ENCODE data around the gene HVCN1. TPM values are rescaled to one million over a fixed set of nuclear protein-coding genes. Genes with fewer than 3 reads are reported as not detected.
"Not testable (repeated sequence)": the region's sequence is repeated elsewhere in the genome, so short reads cannot be mapped to it uniquely, and the experiment has no call there.

Gene HVCN1
- total RNA-seq, 5 donors from 2014 or later (not counting 1 experiment from before 2014, with no cell fraction given) = 5.6 to 18.7 (median 14.2) TPM

- peaks cover 5 to 21% (median 10%) of the 10 kb centered on the region in 3 donors for H3K4me1 Mint-ChIP-seq
- no peaks in the 10 kb centered on the region for H3K9me3 Mint-ChIP-seq
- ATAC-seq (replicated peaks in 1 of 4) (no peak), DNase-seq (no peak)
- no peaks in the 10 kb centered on the region for H3K27me3 Mint-ChIP-seq
- Histone ChIP-seq H3K27me3 (replicated peaks in 1 of 2; ENCODE audit: control insufficient read depth in 2 of 2, extremely low read depth in 1 of 2, insufficient read depth in 2 of 2, low read length in 1 of 2) (no peaks in the 10 kb centered on the region), H3K27ac (ENCODE audit: low read length) (peak overlapping the region; percentile 49), H3K9me3 (no peaks in the 10 kb centered on the region), H3K4me3 (ENCODE audit: control insufficient read depth in 1 of 2, extremely low read depth in 1 of 2, low read length in 1 of 2) (peak overlapping the region; percentile 17 to 43), H3K36me3 (ENCODE audit: control insufficient read depth in 2 of 2, extremely low read depth in 1 of 2, insufficient read depth in 1 of 2, low read length in 1 of 2) (no peaks in the 10 kb centered on the region), H3K4me1 (ENCODE audit: control insufficient read depth in 1 of 2, extremely low read depth in 1 of 2, insufficient read depth in 2 of 2, low read length in 2 of 2) (peaks cover 0 to 15% of the 10 kb centered on the region in 2 experiments)
- CTCF ChIA-PET = interaction anchor here (0.7 to 1.4 kb wide), 9 partner anchors 30 to 1916 kb away, joined by 3 to 5 read pairs (median 5); partner anchors contain the start of gene ARPC3 (in 1 of the 2)
- peak overlapping the region; percentile 92 to 95 for H3K27ac Mint-ChIP-seq
- 80% methylated on average over 1 of the region's 8 CpGs for WGBS (ENCODE audit: insufficient coverage)
- H3K36me3 Mint-ChIP-seq = no peaks in the 10 kb centered on the region
- POLR2A ChIA-PET = interaction anchor here in 1 of 2 donors (0.7 kb wide), 1 partner anchor 122 kb away, joined by 6 read pairs; no protein-coding TSS in a partner anchor
- H3K4me3 Mint-ChIP-seq = peak overlapping the region; percentile 85 to 87 (median 86)
Measured at GRCh38 chr12:110606253-110606611, 82.7 kb downstream of the HVCN1 start.

DNA sequence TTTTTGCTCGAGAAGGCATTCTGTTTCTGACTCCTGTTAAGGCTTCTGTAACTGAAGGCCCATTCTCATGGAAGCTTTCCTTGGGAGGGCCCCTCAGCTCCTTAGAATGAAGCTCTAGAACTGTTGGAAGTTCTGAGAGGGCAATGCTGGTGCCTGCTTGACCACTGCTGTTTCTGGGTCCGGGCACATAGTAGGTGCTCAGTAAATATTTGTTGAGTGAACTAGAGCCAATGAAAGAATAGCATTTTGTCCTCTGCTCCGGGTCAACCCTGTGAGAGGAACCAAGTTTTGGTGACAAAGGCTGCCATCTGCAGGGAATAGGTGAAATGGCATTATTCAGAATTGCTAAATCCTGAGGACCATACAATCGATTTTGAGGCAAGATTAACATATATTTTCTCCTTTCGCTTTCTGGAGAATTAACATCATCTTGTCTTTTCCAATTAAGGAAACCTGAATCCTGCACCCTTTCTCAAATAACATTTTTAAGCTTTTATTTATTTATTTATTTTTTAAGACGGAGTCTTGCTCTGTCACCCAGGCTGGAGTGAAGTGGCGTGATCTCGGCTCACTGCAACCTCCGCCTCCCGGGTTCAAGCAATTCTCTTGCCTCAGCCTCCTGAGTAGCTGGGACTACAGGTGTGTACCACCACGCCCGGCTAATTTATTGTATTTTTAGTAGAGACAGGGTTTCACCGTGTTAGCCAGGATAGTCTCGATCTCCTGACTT lies 86.7 kb downstream of the HVCN1 start:
- not testable (repeated sequence) for H3K4me3 Mint-ChIP-seq; H3K9me3 ChIP-seq; H3K36me3 ChIP-seq (ENCODE audit: control insufficient read depth in 2 of 2, extremely low read depth in 1 of 2, insufficient read depth in 1 of 2, low read length in 1 of 2); H3K27me3 Mint-ChIP-seq; H3K9me3 Mint-ChIP-seq; H3K27me3 ChIP-seq (replicated peaks in 1 of 2; ENCODE audit: control insufficient read depth in 2 of 2, extremely low read depth in 1 of 2, insufficient read depth in 2 of 2, low read length in 1 of 2); H3K4me3 ChIP-seq (ENCODE audit: control insufficient read depth in 1 of 2, extremely low read depth in 1 of 2, low read length in 1 of 2); H3K36me3 Mint-ChIP-seq
- peak; percentile 74 to 79 (median 76) for ATAC-seq (replicated peaks in 1 of 4)
- WGBS (ENCODE audit: insufficient coverage) = 67% methylated on average over 6 of the region's 14 CpGs
- H3K27ac Mint-ChIP-seq = peak overlapping the region; percentile 16 to 58
- H3K4me1 Mint-ChIP-seq = peaks cover 12 to 20% (median 18%) of the 10 kb centered on the region in 3 donors
- H3K27ac ChIP-seq (ENCODE audit: low read length) = peak overlapping the region; percentile 14
- DNase-seq = peak in 26 of 35 experiments; percentile 15 to 77 (median 30)
- POLR2A ChIA-PET = interaction anchor here (0.6 to 1.1 kb wide), 6 partner anchors 11 to 152 kb away, joined by 3 to 10 read pairs (median 5); partner anchors contain the start of genes ARPC3 (in 1 of the 2) and TCTN1 (in 1 of the 2)
- CTCF ChIA-PET = interaction anchor here (0.5 to 5.2 kb wide), 45 partner anchors 8 to 605 kb away, joined by 3 to 99 read pairs (median 4); partner anchors contain the start of genes ARPC3 (in 2 of the 2), FAM216A (in 2 of the 2), GPN3 (in 2 of the 2) and TCTN1 (in 1 of the 2)
- H3K4me1 ChIP-seq (ENCODE audit: control insufficient read depth in 1 of 2, extremely low read depth in 1 of 2, insufficient read depth in 2 of 2, low read length in 2 of 2) = peaks cover 0 to 15% of the 10 kb centered on the region in 2 experiments

DNA sequence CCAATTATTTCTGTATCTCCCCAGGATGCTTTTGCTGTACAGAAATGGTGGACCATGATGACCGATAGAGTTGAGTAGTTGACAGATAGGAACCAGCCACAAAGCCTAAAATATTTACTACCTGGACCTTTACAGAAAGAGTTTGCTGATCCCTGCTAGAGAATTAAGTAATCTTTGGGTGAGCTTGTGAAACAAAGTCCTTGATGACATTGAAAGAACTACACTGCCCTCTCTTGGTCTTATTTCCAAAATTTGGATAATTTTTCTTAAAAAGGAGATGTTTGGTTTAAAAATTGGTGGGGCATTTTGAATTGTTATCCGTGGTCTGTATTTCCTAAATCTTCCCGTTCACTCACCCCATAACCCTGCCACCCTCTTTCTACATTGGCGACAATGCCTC lies 88.7 kb downstream of the HVCN1 start:
- DNase-seq (peak in 1 of 35 experiments; percentile 71), ATAC-seq (replicated peaks in 1 of 4) (peak in 3 of 4 experiments; percentile 44 to 54 (median 46))
- Histone ChIP-seq H3K4me1 (ENCODE audit: control insufficient read depth in 1 of 2, extremely low read depth in 1 of 2, insufficient read depth in 2 of 2, low read length in 2 of 2) (peaks cover 0 to 6% of the 10 kb centered on the region in 2 experiments), H3K27me3 (replicated peaks in 1 of 2; ENCODE audit: control insufficient read depth in 2 of 2, extremely low read depth in 1 of 2, insufficient read depth in 2 of 2, low read length in 1 of 2) (no peaks in the 10 kb centered on the region), H3K27ac (ENCODE audit: low read length) (no peak overlapping the region), H3K36me3 (ENCODE audit: control insufficient read depth in 2 of 2, extremely low read depth in 1 of 2, insufficient read depth in 1 of 2, low read length in 1 of 2) (no peaks in the 10 kb centered on the region), H3K9me3 (no peaks in the 10 kb centered on the region), H3K4me3 (ENCODE audit: control insufficient read depth in 1 of 2, extremely low read depth in 1 of 2, low read length in 1 of 2) (no peak overlapping the region)
- H3K4me1 Mint-ChIP-seq = peaks cover 8 to 14% (median 9%) of the 10 kb centered on the region in 3 donors
- ChIA-PET CTCF (interaction anchor here (0.5 to 5.2 kb wide), 40 partner anchors 14 to 1452 kb away, joined by 3 to 99 read pairs (median 4); partner anchors contain the start of genes ARPC3 (in 2 of the 2), FAM216A (in 1 of the 2), GPN3 (in 1 of the 2) and RAD9B (in 1 of the 2)), POLR2A (interaction anchor here (0.5 to 0.7 kb wide), 5 partner anchors 31 to 307 kb away, joined by 3 read pairs; no protein-coding TSS in a partner anchor)
- no peak overlapping the region for H3K4me3 Mint-ChIP-seq
- peak overlapping the region; percentile 53 to 54 for H3K27ac Mint-ChIP-seq
- no peaks in the 10 kb centered on the region for H3K36me3 Mint-ChIP-seq
- WGBS (ENCODE audit: insufficient coverage) = no CpG with 5 or more reads among the region's 4 CpGs
- no peaks in the 10 kb centered on the region for H3K9me3 Mint-ChIP-seq
- no peaks in the 10 kb centered on the region for H3K27me3 Mint-ChIP-seq

- H3K27me3 Mint-ChIP-seq = no peaks in the 10 kb centered on the region
- Histone ChIP-seq H3K27ac (ENCODE audit: low read length) (no peak overlapping the region), H3K9me3 (no peaks in the 10 kb centered on the region), H3K36me3 (ENCODE audit: control insufficient read depth in 2 of 2, extremely low read depth in 1 of 2, insufficient read depth in 1 of 2, low read length in 1 of 2) (no peaks in the 10 kb centered on the region), H3K4me3 (ENCODE audit: control insufficient read depth in 1 of 2, extremely low read depth in 1 of 2, low read length in 1 of 2) (no peak overlapping the region), H3K27me3 (replicated peaks in 1 of 2; ENCODE audit: control insufficient read depth in 2 of 2, extremely low read depth in 1 of 2, insufficient read depth in 2 of 2, low read length in 1 of 2) (no peaks in the 10 kb centered on the region), H3K4me1 (ENCODE audit: control insufficient read depth in 1 of 2, extremely low read depth in 1 of 2, insufficient read depth in 2 of 2, low read length in 2 of 2) (peaks cover 0 to 4% of the 10 kb centered on the region in 2 experiments)
- no peak overlapping the region for H3K4me3 Mint-ChIP-seq
- H3K36me3 Mint-ChIP-seq = no peaks in the 10 kb centered on the region
- POLR2A ChIA-PET = interaction anchor here in 1 of 2 donors (0.6 kb wide), 1 partner anchor 30 kb away, joined by 3 read pairs; no protein-coding TSS in a partner anchor
- H3K4me1 Mint-ChIP-seq = peaks cover 7 to 11% (median 8%) of the 10 kb centered on the region in 3 donors
- H3K9me3 Mint-ChIP-seq = no peaks in the 10 kb centered on the region
- DNase-seq = no peak
- CTCF ChIA-PET = interaction anchor here (0.6 to 5.2 kb wide), 16 partner anchors 14 to 1451 kb away, joined by 3 to 99 read pairs (median 10); partner anchors contain the start of genes ARPC3 (in 2 of the 2), FAM216A (in 1 of the 2) and GPN3 (in 1 of the 2)
- H3K27ac Mint-ChIP-seq = no peak overlapping the region
- ATAC-seq (replicated peaks in 1 of 4) = no peak
- WGBS (ENCODE audit: insufficient coverage) = no CpG with 5 or more reads among the region's 4 CpGs
Measured at GRCh38 chr12:110599334-110599733, 89.6 kb downstream of the HVCN1 start.

Other genes with a start within 250 kb of the HVCN1 start
- gene ARPC3, start 238.8 kb downstream of the HVCN1 start, total RNA-seq = 100 to 1,000 TPM; 177 to 204 (median 191) TPM
- gene GPN3, start 220.9 kb downstream of the HVCN1 start, total RNA-seq = 10 to 100 TPM in 3 of 5 donors, 1 to 10 TPM in 2; 6.3 to 19.1 (median 13.4) TPM
- gene FAM216A, start 220.3 kb downstream of the HVCN1 start, total RNA-seq = 10 to 100 TPM in 3 of 5 donors, 1 to 10 TPM in 2; 6.3 to 16.5 (median 13.2) TPM
- gene VPS29, start 187.0 kb downstream of the HVCN1 start, total RNA-seq = 100 to 1,000 TPM in 1 of 5 donors, 10 to 100 TPM in 4; 79.0 to 109 (median 95.4) TPM
- gene RAD9B, start 186.8 kb downstream of the HVCN1 start, total RNA-seq = 1 to 10 TPM in 1 of 5 donors, under 1 TPM in 3, not detected in 1; 0.18 to 1.6 (median 0.74) TPM
- 10 to 100 TPM; 36.0 to 38.1 (median 36.6) TPM for gene PPTC7, start 105.8 kb downstream of the HVCN1 start, total RNA-seq
- 10 to 100 TPM in 3 of 5 donors, 1 to 10 TPM in 2; 8.8 to 14.1 (median 11.5) TPM for gene TCTN1, start 75.0 kb downstream of the HVCN1 start, total RNA-seq
- 100 to 1,000 TPM; 113 to 154 (median 134) TPM for gene PPP1CC, start 53.8 kb upstream of the HVCN1 start, total RNA-seq
- gene CCDC63, start 157.9 kb upstream of the HVCN1 start, total RNA-seq = not detected
- not detected for gene MYL2, start 231.5 kb upstream of the HVCN1 start, total RNA-seq